RKO (cell line): Measurements from ENCODE around the gene TTC6.

Experiments used
- DNase-seq: peaks from one replicate; pipeline ENCODE4 v3.0.0-alpha.2; 2016; ENCODE audit warnings: low spot score

Gene TTC6

DNA sequence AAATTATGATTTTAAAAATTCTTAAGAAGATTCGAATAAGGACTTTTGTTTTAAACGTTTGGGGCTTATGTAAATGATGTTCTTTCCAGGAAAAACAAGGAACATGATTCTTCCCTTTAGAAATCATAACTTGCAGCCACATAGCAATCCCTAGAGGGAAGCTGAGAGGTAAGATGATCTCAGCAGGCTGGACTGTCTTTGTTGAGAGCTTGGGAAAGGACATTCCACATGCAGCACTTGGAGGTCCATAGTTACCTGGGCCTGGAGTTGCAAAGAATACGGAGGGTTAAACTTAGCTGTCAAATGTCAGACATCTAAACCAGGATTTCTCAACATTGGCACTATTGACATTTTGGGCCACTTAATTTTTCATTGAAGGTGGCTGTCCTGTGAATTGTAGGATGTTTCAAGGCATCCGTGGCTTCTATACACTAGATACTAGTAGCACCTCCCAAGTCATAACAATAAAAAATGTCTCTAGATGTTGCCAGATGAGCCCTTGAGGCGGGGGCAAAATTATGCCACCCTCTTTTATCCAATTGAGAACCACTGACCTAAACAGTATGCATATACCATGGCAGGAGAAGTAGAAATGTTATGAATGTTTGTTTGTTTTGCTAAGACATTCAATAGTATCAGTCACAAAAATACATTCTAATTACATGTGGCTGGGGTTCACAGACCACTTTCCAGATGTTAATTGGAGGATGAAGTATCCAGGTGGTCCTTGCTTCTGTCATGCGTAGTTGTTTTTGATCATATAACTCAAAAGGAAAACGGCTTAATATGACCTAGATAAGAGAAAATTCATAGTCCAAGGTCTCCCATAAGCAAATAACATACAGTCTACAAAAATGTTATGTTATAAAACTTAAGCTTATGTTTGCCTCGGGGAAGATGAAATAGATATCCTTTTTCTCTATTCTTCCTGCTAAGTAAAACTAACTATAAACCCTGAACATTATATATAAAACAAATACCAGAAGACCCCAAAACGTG lies 30.5 kb downstream of the TTC6 start:
- no peak for DNase-seq

DNA sequence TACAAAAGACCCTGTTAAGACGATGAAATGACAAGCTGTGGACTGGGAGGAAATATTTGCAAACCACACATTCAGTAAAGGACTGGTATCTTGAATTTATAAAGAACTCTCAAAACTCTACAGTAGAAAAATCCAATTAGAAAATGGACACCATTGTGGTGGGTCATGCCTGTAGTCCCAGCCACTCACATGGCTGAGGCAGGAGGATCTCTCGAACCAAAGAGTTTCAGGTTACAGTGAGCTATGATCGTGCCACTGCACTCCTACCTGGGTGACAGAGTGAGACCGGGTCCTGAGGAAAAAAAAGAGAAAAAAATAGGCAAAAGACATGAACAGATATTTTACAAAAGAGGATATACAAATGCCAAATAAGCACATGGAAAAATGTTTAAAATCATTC lies 41.9 kb downstream of the TTC6 start:
- DNase-seq = no peak

- DNase-seq = no peak
These were observed 43.2 kb downstream of the TTC6 start for GRCh38 chr14:37638599-37638998.

DNA sequence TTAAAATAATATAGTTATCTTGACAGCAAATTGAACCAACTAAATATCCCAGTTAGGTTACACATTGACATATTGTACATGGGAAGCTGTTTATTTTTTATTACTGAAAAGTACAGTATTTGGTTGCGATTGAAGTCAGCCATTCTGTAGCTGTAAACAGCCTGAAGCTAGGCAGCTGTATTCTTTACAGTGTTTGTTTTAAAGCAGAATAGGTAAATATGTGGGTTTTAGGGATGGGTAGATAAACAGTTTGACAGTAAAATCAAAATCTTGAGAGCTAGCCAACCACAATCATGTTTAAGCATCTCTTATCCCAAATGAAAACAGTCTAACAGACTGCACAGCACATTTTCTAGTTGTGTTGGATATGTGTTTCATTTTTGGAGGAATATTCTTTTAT lies 45.7 kb downstream of the TTC6 start:
- DNase-seq = no peak

DNA sequence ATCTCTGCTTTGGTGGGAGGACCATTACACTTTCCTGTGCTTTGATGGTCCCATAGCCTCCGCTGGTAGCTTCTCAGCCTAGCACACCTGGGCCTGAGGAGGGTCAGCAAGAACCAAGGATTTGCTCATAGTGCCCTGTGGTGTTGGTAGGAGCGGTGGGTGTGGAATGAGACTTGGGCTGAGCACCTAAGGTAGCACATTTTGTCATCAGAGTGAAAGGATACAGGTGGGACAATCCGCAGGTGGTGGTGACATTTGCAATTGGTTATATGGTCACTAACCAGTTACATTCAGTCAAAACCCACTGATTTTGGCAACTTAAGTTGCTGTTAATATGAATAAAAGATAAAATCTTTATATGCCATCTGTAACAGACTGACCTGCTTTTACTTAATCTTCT lies 46.7 kb downstream of the TTC6 start:
- DNase-seq = no peak

GRCh38 chr14:37643701-37644100 lies 48.3 kb downstream of the TTC6 start:
- DNase-seq = no peak
